CD14-positive monocyte (primary cell): ENCODE measurements around the gene PNPLA3. TPM values are rescaled to one million over a fixed set of nuclear protein-coding genes. Genes with fewer than 3 reads are reported as not detected.

Experiments
- DNase-seq, 3 donors: peaks; one replicate each; pipeline ENCODE4 v3.0.0-alpha.2; 2011 to 2022
- H2AFZ ChIP-seq: 2 replicates; pipeline ENCODE4 v1.6.0; 2012; ENCODE audit warnings: mild to moderate bottlenecking, low read depth, low read length, inconsistent platforms; ENCODE audit not compliant: insufficient read depth, poor library complexity, severe bottlenecking
- H3K27ac ChIP-seq, 2 donors: 1 replicate in 1 of 2; 2 replicates in 1 of 2; pipeline ENCODE4 v1.5.1; 2012 to 2013; ENCODE audit warnings: low read length in 2 of 2, control low read depth in 1 of 2, inconsistent platforms in 1 of 2, low read depth in 1 of 2, mild to moderate bottlenecking in 1 of 2
- H3K27me3 ChIP-seq, 2 donors: one replicate each; pipeline versions ENCODE4 v1.6.0 to v1.6.1; 2011 to 2013; ENCODE audit warnings: low read length in 2 of 2; ENCODE audit not compliant: control insufficient read depth in 2 of 2, insufficient read depth in 2 of 2
- H3K36me3 ChIP-seq, 2 donors: replicated peaks in 1 of 2; 1 replicate in 1 of 2; 2 replicates in 1 of 2; pipeline versions ENCODE4 v1.5.1 to v1.6.1; 2012 to 2013; ENCODE audit warnings: low read length in 2 of 2, control low read depth in 1 of 2, inconsistent platforms in 1 of 2, mild to moderate bottlenecking in 1 of 2; ENCODE audit not compliant: insufficient read depth in 2 of 2, control insufficient read depth in 1 of 2
- H3K4me1 ChIP-seq, 2 donors: 1 replicate in 1 of 2; 2 replicates in 1 of 2; pipeline versions ENCODE4 v1.5.1 to v1.6.1; 2012 to 2013; ENCODE audit warnings: low read length in 2 of 2, control low read depth in 1 of 2, inconsistent platforms in 1 of 2, mild to moderate bottlenecking in 1 of 2, moderate library complexity in 1 of 2; ENCODE audit not compliant: insufficient read depth in 2 of 2, control insufficient read depth in 1 of 2
- H3K4me2 ChIP-seq: replicated peaks from 2 replicates; pipeline ENCODE3; 2012; ENCODE audit warnings: low read length, moderate library complexity, mild to moderate bottlenecking; ENCODE audit not compliant: poor library complexity, severe bottlenecking; ENCODE audit errors: extremely low read depth
- H3K4me3 ChIP-seq, 3 experiments: fragments of 200-600 bp in 1 of 3; sonication (generic) in 1 of 3; replicated peaks in 1 of 3; 1 replicate in 2 of 3; 2 replicates in 1 of 3; pipeline ENCODE4 v1.5.1; 2011 to 2013; ENCODE audit warnings: low read length in 3 of 3, mild to moderate bottlenecking in 3 of 3, control low read depth in 2 of 3, low read depth in 2 of 3, inconsistent platforms in 1 of 3, moderate library complexity in 1 of 3
- H3K79me2 ChIP-seq: 2 replicates; pipeline ENCODE4 v1.6.0; 2012; ENCODE audit warnings: mild to moderate bottlenecking, control low read depth, inconsistent platforms, low read length, moderate library complexity; ENCODE audit not compliant: insufficient read depth
- H3K9ac ChIP-seq: 2 replicates; pipeline ENCODE4 v1.6.0; 2017; ENCODE audit warnings: low read length, mild to moderate bottlenecking; ENCODE audit not compliant: insufficient read depth, poor library complexity, severe bottlenecking
- H3K9me3 ChIP-seq, 2 donors: replicated peaks in 1 of 2; 1 replicate in 1 of 2; 2 replicates in 1 of 2; pipeline versions ENCODE4 v1.5.1 to v1.6.1; 2012 to 2013; ENCODE audit warnings: low read length in 2 of 2, control low read depth in 1 of 2; ENCODE audit not compliant: control insufficient read depth in 1 of 2, insufficient read depth in 1 of 2
- H4K20me1 ChIP-seq: 2 replicates; pipeline ENCODE4 v1.6.0; 2012; ENCODE audit warnings: mild to moderate bottlenecking, low read length, control low read depth, moderate library complexity; ENCODE audit not compliant: insufficient read depth
- H3K27ac Mint-ChIP-seq, 7 donors: one replicate each; pipeline ENCODE4 v1.8.0; 2020; ENCODE audit warnings: mild to moderate bottlenecking in 7 of 7, mixed read lengths in 7 of 7, moderate library complexity in 6 of 7, inconsistent platforms in 2 of 7
- H3K27me3 Mint-ChIP-seq, 3 donors: one replicate each; pipeline ENCODE4 v1.8.0; 2021 to 2022; ENCODE audit warnings: low read depth in 3 of 3, mild to moderate bottlenecking in 3 of 3, mixed read lengths in 3 of 3, moderate library complexity in 3 of 3, inconsistent platforms in 1 of 3
- H3K36me3 Mint-ChIP-seq, 2 donors: one replicate each; pipeline ENCODE4 v1.8.0; 2020; ENCODE audit warnings: mixed read lengths in 2 of 2, inconsistent platforms in 1 of 2, mild to moderate bottlenecking in 1 of 2
- H3K4me1 Mint-ChIP-seq: one replicate; pipeline ENCODE4 v1.8.0; 2020; ENCODE audit warnings: mild to moderate bottlenecking, mixed read lengths
- H3K4me3 Mint-ChIP-seq, 2 donors: one replicate each; pipeline ENCODE4 v1.8.0; 2020; ENCODE audit warnings: mild to moderate bottlenecking in 2 of 2, mixed read lengths in 2 of 2, moderate library complexity in 1 of 2
- H3K9me3 Mint-ChIP-seq, 7 donors: one replicate each; pipeline ENCODE4 v1.8.0; 2020 to 2022; ENCODE audit warnings: mixed read lengths in 7 of 7, mild to moderate bottlenecking in 6 of 7, moderate library complexity in 6 of 7, inconsistent platforms in 2 of 7
- CTCF ChIP-seq: fragments of 200-600 bp; IDR thresholded peaks from one replicate; pipeline ENCODE4 v1.8.0; 2022; ENCODE audit warnings: antibody characterized with exemption, mild to moderate bottlenecking
- WGBS: methylation state at CpG from one replicate; pipeline ENCODE4 v1.1.5; 2013; ENCODE audit warnings: missing lambda C conversion rate; ENCODE audit not compliant: insufficient coverage; 5-methylcytosine and 5-hydroxymethylcytosine counted together
- intact Hi-C, 2 donors: fragments of 100-400 bp; cut with micrococcal nuclease; formaldehyde crosslinking; loops; one replicate each; pipeline versions ENCODE4 v1.15.0 to v1.15.1; 2023
- polyA plus RNA-seq, 3 donors: library from polyadenylated mRNA; depleted of rRNA in 1 of 3; unstranded in 2 of 3; stranded (reverse) in 1 of 3; fragments of 300-500 nt in 2 of 3; fragments of >200 nt in 1 of 3; fragmentation: Illumina TruSeq in 2 of 3; gene quantifications; 1 replicate in 2 of 3; 2 replicates in 1 of 3; pipeline ENCODE4 v1.2.3, GENCODE V29; 2012 to 2021

PNPLA3 gene
- polyA plus RNA-seq, 3 donors, result not detected

GRCh38 chr22:43928908-43929307, 5.3 kb downstream of the PNPLA3 start:
- peaks cover 0 to 2% of the 10 kb centered on the region in 2 donors for H3K36me3 Mint-ChIP-seq
- no peaks in the 10 kb centered on the region for H4K20me1 ChIP-seq
- no peaks in the 10 kb centered on the region for H3K79me2 ChIP-seq
- peaks cover 16% of the 10 kb centered on the region for H3K4me1 Mint-ChIP-seq
- H3K27ac ChIP-seq, result no peak overlapping the region
- no peaks in the 10 kb centered on the region for H3K36me3 ChIP-seq
- intact Hi-C loops, result no loop called here
- no peak for DNase-seq
- H3K9ac ChIP-seq, result no peak overlapping the region
- no peak overlapping the region for H3K4me3 Mint-ChIP-seq
- H3K4me3 ChIP-seq, result no peak overlapping the region
- H2AFZ ChIP-seq, result no peak overlapping the region
- 81% methylated on average over 5 of the region's 6 CpGs for WGBS
- no peak overlapping the region for H3K4me2 ChIP-seq
- no peak for TF ChIP-seq CTCF
- peak overlapping the region in 1 of 7 donors; percentile 32 for H3K27ac Mint-ChIP-seq
- peaks cover 11 to 24% of the 10 kb centered on the region in 2 donors for H3K27me3 ChIP-seq
- H3K4me1 ChIP-seq, result peaks cover 18 to 19% of the 10 kb centered on the region in 2 donors
- H3K27me3 Mint-ChIP-seq, result peaks cover 21 to 29% (median 22%) of the 10 kb centered on the region in 3 donors
- peaks cover 5 to 7% of the 10 kb centered on the region in 2 donors for H3K9me3 ChIP-seq
- H3K9me3 Mint-ChIP-seq, result peaks cover 0 to 12% (median 8%) of the 10 kb centered on the region in 7 donors

GRCh38 chr22:43931771-43932170, 8.2 kb downstream of the PNPLA3 start:
- H3K4me1 Mint-ChIP-seq, result peaks cover 16% of the 10 kb centered on the region
- no peaks in the 10 kb centered on the region for H3K27me3 ChIP-seq
- 98% methylated on average over 4 of the region's 4 CpGs for WGBS
- peaks cover 0 to 2% (median 0%) of the 10 kb centered on the region in 7 donors for H3K9me3 Mint-ChIP-seq
- H3K4me3 ChIP-seq, result no peak overlapping the region
- DNase-seq, result no peak
- H3K4me3 Mint-ChIP-seq, result no peak overlapping the region
- no peak overlapping the region for H3K27ac ChIP-seq
- no peak overlapping the region for H3K9ac ChIP-seq
- H3K36me3 Mint-ChIP-seq, result peaks cover 0 to 2% of the 10 kb centered on the region in 2 donors
- no peak for TF ChIP-seq CTCF
- H3K36me3 ChIP-seq, result no peaks in the 10 kb centered on the region
- H2AFZ ChIP-seq, result no peak overlapping the region
- H3K79me2 ChIP-seq, result no peaks in the 10 kb centered on the region
- no peak overlapping the region for H3K4me2 ChIP-seq
- no peaks in the 10 kb centered on the region for H4K20me1 ChIP-seq
- peaks cover 8 to 15% (median 11%) of the 10 kb centered on the region in 3 donors for H3K27me3 Mint-ChIP-seq
- H3K9me3 ChIP-seq, result no peaks in the 10 kb centered on the region
- peaks cover 13 to 14% of the 10 kb centered on the region in 2 donors for H3K4me1 ChIP-seq
- no peak overlapping the region for H3K27ac Mint-ChIP-seq
- intact Hi-C loops, result no loop called here
